ENCODE measurements around the gene SORT1.

The SORT1 gene

DNA sequence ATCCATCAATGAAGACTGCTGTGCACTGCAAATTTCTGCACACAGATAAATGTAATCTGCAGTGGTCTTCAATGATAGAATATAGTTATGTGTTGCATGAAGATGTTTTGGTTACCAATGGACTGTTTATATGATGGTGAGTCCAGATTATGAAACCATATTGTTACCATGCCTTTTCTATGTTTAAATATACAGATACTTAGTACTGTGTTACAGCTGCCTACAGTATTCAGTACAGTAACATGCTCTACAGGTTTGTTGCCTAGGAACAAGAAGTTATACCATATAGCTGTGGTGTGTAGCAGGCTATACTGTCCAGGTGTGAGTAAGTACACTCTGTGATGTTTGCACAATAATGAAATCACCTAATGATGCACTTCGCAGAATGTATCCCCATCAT, 40.8 kb downstream of the SORT1 start:
- DNase-seq (ENCODE audit: low read depth) = no peak
- H3K4me3 ChIP-seq (ENCODE audit: low read depth, low read length) = no peak overlapping the region
- TF ChIP-seq, protein P1, sequence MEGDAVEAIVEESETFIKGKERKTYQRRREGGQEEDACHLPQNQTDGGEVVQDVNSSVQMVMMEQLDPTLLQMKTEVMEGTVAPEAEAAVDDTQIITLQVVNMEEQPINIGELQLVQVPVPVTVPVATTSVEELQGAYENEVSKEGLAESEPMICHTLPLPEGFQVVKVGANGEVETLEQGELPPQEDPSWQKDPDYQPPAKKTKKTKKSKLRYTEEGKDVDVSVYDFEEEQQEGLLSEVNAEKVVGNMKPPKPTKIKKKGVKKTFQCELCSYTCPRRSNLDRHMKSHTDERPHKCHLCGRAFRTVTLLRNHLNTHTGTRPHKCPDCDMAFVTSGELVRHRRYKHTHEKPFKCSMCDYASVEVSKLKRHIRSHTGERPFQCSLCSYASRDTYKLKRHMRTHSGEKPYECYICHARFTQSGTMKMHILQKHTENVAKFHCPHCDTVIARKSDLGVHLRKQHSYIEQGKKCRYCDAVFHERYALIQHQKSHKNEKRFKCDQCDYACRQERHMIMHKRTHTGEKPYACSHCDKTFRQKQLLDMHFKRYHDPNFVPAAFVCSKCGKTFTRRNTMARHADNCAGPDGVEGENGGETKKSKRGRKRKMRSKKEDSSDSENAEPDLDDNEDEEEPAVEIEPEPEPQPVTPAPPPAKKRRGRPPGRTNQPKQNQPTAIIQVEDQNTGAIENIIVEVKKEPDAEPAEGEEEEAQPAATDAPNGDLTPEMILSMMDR (conservative IDR thresholded peaks at IDR 0.05; ENCODE audit: low read depth, low read length) = no peak

DNA sequence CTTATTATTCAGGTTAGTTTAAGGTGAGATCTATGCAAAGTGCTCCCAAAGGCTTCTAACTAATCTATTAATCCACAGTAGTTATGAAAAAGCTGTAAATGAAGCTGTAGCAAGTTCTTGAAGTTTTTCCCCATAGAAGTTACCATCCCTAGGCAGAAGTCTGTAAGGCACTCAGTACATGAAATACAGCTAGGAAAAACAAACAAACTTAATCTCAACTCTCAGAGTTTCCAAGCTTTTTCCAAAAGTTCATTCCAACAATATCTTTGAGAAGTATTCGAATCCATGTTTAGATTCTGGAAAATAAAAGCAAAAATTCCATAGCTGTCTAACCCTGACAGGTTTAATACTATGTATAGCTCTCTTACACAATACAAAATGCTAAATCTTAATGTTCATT, 41.2 kb downstream of the SORT1 start:
- no peak overlapping the region for H3K4me3 ChIP-seq (ENCODE audit: low read depth, low read length)
- DNase-seq (ENCODE audit: low read depth) = no peak
- TF ChIP-seq, protein P1 (conservative IDR thresholded peaks at IDR 0.05; ENCODE audit: low read depth, low read length) = no peak

DNA sequence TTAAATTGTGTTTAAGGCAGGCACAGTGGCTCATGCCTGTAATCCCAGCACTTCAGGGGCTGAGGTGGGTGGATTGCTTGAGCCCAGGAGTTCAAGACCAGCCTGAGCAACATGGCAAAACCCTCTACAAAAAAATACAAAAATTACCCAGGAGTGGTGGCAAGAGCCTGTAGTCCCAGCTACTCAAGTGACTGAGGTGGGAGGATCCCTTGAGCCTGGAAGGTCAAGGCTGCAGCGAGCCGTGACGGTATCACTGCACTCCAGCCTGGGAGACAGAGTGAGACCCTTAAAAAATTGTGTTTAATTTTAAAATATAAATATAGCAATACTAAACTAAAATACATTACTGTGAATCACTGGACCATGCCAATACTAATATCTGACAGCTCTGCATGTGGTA, 42.8 kb downstream of the SORT1 start:
- no peak for DNase-seq (ENCODE audit: low read depth)
- TF ChIP-seq, protein P1 (conservative IDR thresholded peaks at IDR 0.05; ENCODE audit: low read depth, low read length) = no peak
- H3K4me3 ChIP-seq (ENCODE audit: low read depth, low read length) = no peak overlapping the region

DNA sequence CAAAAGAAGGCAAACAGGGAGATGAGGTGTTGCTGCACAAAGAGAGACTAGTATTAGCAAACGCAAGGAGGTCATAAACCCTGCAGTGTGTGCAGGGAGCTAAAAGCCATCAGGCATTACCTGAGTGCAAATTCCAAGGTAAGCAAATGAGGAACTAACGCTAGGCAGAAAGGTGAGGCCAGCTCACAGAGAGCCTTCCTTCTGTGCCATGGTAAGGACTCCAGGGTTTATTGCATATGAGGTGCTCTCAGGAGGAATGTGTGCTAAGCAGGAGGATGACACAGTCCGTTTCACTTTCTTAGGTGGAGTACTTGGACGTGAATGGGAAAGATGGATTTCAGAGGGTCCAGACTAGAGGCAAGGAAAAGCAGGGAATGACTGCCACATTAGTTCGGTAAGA, 46.3 kb downstream of the SORT1 start:
- DNase-seq (ENCODE audit: low read depth) = no peak
- no peak overlapping the region for H3K4me3 ChIP-seq (ENCODE audit: low read depth, low read length)
- TF ChIP-seq, protein P1 (conservative IDR thresholded peaks at IDR 0.05; ENCODE audit: low read depth, low read length) = no peak

DNA sequence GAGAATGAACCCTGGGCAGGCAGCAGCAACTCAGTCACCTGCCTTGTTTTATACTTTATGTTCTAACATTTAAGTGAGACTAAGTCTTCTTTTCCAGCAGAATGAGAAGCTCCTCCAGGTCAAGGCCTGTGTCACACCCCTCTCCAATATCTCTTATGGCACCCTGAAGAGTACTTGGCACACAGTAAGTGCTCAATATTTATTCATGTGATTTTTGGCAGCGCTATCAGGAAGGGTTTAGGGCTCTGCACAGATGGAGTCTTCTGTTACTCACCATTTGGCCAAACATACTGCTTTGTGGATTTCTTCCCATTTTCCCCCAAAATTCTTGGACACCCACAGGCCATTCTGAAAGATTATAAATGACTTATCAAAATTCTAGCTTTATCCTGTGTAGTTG, 47.1 kb downstream of the SORT1 start:
- DNase-seq (ENCODE audit: low read depth) = no peak
- TF ChIP-seq, protein P1 (conservative IDR thresholded peaks at IDR 0.05; ENCODE audit: low read depth, low read length) = no peak
- H3K4me3 ChIP-seq (ENCODE audit: low read depth, low read length) = no peak overlapping the region

DNA sequence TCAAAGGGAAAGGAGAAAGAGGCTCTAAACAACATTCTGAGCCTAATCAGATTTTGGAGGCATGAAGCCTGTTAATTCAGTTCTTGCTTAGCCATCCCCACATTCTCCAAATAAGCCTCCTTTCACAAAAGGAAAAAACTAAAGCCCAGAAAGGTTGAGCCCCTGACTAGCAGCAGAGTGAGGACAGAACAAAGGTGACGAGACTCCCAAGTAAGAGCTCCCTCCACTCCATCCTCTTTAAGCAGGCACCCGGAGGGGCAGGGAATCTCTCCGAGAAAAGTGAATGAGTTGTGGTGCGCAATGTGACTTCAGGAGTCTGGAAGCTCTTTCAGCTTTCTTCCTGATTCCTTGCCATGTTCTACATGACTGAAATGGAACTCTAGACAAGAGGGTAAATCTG, 47.5 kb downstream of the SORT1 start:
- DNase-seq (ENCODE audit: low read depth) = no peak
- TF ChIP-seq, protein P1 (conservative IDR thresholded peaks at IDR 0.05; ENCODE audit: low read depth, low read length) = no peak
- no peak overlapping the region for H3K4me3 ChIP-seq (ENCODE audit: low read depth, low read length)

DNA sequence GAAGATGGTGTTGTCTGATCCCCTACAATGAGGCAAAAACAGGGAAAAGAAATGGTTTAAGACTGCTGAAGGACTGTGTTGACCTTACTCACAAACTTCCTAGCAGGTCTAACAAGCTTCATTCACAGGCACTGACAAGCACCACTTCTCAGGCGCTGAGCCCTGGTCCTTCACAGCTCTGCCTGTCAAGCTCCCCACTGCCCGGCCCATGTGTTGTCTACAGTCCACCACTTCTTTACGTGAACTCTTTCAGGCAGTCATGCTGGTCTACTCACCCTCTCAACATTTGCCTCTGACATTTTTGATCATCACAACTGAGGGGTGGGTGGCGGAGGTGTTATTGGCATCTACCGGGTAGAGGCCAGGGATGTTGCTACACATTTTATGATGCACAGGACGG, 50.2 kb downstream of the SORT1 start:
- TF ChIP-seq, protein P1 (conservative IDR thresholded peaks at IDR 0.05; ENCODE audit: low read depth, low read length) = no peak
- DNase-seq (ENCODE audit: low read depth) = no peak
- H3K4me3 ChIP-seq (ENCODE audit: low read depth, low read length) = no peak overlapping the region

Measured in choroid plexus epithelial cell (primary cell).